Measurements from ENCODE around the gene TBL3. TPM values are rescaled to one million over a fixed set of nuclear protein-coding genes. Genes with fewer than 3 reads are reported as not detected.
"Not testable (repeated sequence)": the region's sequence is repeated elsewhere in the genome, so short reads cannot be mapped to it uniquely, and the experiment has no call there.

Gene TBL3
- polyA plus RNA-seq (ENCODE audit: insufficient read length in 4 of 4), result 10 to 100 TPM; 27.8 to 49.6 (median 41.1) TPM

DNA sequence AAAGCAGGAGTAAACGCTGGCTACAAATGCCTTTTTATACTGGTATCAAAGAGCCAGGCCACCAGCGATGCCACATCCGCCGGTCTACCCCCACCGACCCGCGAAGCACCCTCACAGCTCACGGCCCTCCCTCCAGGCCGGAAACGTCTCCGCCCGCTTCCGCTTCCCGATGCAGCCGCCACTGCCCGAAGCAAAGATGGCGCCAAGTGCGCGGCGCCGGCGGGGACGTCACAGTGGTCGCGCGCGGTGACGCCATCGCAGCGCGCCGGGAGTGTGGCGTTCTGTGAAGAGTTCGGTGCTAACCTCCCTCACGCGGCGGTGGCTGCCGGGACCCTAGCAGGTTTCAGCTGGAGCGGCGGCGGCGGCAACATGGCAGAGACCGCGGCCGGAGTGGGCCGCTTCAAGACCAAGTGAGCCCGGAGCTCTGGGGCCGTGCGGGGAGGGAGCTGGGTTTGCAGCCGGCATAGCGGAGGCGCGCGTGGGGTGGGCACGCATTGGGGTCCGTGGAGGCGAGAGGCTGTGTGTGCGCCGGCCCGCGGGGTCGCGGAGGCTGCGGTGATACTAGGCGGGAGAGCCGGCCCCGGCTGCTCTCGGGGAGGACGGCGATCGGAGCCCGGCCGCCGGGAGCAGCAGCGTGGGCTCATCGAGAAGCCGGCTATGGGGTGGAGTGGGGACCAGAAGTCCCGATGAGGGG is at the start of gene TBL3:
Gene TBL3 (plus strand): TSS at position 258 of the 694 bp plus-strand sequence. CDS start 112 bp downstream, at position 370.
- peak in 3 of 4 donors; percentile 85 to 88 (median 86) for DNase-seq (ENCODE audit: low read depth in 4 of 4, low spot score in 2 of 4)

DNA sequence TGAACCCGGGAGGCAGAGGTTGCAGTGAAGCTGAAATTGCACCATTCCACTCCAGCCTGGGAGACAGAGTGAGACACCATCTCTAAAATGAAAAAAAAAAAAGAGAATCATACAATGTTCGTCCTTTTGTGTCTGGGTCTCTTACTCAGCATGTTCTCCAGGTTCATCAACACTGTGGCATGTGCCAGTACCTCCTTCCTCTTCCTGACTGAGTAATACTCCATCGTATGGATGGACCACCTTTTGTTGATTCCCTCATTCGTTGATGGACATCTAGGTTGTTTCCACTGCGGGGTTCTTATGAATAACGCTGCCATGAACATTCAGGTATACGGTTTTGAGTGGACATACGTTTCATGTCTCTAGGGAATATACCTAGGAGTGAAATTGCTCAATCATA is 49.5 kb upstream of the TBL3 start:
- no peak for DNase-seq (ENCODE audit: low read depth in 4 of 4, low spot score in 2 of 4)

DNA sequence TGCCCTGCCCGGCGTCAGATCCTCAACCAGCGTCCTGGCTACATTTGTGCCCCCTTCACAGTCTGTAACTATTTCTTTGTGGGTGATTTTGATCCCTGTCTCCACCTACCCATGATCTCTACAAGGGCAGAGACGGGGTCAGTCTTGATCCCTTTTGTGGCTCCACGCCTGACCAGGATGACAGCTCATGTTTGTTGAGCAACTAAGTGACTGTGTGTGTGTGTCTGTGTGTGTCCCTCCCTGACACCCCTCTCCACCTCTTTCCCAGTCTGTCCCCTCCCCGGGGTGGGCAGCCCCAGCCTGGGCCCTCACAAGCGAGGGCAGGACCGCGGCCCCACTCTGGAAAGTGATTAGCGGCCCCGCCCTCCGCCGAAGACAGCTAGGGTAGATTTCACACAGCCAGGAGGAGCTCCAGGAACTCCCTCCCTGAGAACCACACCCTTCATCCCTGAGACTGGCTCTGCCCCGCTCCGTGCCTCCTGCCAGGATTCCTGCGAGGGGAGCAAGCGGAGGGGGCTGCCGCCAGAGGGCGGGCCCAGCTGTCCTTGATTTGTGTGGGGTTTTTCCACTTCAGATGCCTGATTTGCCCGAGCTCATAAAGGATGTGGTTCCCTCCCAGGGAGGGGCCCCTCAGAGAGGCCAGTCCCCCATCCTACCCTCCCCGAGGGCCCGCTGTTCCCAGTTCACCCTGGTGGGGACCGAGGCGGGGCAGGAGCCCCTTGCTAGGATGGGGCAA is 48.4 kb upstream of the TBL3 start:
- DNase-seq (ENCODE audit: low read depth in 4 of 4, low spot score in 2 of 4), result no peak

DNA sequence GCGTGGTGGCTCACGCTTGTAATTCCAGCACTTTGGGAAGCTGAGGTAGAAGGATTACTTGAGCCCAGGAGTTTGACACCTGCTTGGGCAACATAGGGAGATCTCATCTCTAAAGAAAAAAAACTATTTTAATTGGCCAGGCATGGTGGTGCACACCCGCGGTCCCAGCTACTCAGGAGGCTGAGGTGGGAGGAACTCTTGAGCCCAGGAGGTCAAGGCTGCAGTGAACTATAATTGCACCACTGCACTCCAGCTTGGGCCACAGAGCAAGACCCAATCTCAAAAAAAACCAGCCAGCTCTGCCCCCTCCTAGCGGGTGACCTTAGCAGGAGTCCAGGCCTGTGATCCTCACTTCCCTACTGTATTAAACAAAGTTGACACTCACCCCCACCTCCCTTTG is 47.8 kb upstream of the TBL3 start:
- DNase-seq (ENCODE audit: low read depth in 4 of 4, low spot score in 2 of 4), result no peak

- DNase-seq (ENCODE audit: low read depth in 4 of 4, low spot score in 2 of 4), result no peak
Measured at GRCh38 chr16:1926271-1926670, 45.6 kb upstream of the TBL3 start.

- DNase-seq (ENCODE audit: low read depth in 4 of 4, low spot score in 2 of 4), result no peak
Measured at GRCh38 chr16:1929105-1929504, 42.7 kb upstream of the TBL3 start.

DNA sequence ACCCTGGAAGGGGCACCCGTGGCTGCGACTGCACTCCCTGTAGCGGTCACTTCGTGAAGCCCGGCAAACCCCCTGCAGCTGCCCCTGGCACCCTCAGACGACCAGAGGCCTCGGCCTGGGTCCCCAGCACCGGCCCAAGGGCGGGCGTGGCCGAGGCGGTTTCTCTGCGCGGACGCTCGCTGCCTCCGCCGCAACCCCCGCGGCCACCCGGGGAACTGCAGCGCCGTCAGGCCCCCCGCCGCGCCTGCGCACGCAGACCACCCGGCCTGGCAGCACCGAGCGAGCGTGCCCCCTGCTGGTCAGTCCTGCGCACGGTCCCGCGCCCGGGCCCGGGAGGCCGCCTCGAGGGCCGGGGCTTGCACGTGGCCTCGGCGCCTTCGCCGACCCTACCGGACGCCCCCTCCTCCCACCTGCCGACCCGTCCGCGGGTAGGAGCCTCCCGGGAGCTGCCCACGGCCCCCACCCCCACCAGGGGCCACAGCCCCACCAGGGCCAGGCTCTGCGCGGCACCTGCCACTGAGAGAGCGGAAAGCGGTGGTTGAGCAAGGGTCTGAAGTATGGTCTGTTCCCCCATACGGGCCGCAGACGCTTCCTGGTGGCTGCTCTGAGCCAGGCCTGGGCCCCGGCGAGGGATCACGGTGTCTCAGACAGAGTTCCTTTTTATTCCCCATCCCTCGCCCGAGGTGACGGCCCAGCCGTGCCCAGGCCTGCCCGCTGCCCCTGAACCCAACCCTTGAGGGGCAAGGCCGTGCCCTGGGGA is 42.1 kb upstream of the TBL3 start:
- DNase-seq (ENCODE audit: low read depth in 4 of 4, low spot score in 2 of 4), result peak in 3 of 4 donors; percentile 64 to 76 (median 71)

GRCh38 chr16:1930338-1930720 is 41.5 kb upstream of the TBL3 start:
- no peak for DNase-seq (ENCODE audit: low read depth in 4 of 4, low spot score in 2 of 4)

DNA sequence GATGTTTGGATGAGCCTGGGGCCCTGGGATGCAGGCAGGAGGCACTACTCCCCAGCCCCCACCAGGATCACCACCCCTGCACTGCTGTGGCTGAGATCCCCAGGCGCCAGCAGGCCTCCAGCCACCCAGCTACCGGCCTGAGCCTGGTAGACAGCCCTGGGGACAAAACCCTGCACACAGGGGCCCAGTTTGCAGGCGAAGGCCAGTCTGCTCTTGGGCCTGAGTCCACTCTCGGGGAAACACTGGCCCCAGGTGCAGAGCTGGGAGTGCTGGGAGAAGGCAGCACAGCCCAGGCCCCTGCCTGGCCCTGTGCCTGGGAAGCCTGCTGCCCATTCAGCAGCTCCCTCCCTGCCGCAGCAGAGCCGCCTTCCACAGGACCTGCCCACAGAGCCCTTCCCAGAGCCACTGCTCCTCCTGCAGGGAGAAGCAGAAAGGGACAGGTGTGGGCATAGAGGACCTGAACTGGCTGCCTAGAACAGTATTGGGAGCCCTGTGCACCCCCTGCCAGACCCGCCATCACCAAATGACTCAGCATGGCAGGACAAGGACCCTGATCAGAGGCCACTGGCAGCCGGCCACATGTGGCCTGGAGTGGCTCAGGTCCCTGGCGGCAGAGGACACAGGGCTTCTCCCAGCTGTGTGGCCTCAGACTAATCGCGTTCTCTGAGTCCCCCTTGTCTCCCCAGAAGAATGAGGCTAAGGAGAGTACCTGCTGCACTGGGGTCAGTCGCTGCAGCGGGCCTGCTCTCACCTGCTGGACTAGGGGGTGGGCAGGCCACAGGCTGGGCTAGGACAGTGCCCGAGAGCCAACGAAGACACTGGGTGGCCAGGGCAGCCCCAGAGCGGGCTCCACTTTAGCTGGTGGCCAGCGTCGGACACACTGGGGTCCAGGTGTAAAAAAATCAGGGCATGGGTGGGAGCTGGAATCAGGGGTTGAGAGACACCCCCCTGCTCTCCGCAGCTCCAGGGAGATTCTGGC is 39.5 kb upstream of the TBL3 start:
- no peak for DNase-seq (ENCODE audit: low read depth in 4 of 4, low spot score in 2 of 4)

DNA sequence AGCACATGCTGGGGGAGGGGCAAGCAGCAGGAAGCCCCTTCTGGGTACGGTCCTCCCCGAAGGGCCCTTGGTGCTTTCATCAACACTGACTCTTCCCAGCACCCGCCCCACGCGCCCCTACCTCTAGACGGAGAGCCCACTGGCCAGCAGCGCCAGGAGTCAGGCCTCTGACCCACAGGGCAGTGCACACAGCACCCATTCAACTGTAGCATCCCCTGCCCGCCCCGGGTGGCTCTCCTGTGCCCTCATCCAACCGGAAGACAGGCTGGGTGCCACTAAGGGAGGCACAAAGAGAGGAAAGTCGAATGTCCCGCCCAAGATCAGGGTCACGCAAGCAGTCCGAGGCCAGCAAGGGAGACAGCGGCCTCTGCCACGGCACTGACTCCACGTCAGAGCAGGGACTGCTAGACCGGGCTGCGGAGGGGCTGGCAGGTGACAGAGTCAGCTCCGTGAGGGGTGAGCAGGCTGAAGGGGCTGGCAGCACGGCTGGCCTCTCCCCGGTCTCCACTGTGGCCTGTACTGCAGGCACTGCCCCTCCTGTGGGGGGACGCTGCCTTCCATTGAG is 38.7 kb upstream of the TBL3 start:
- DNase-seq (ENCODE audit: low read depth in 4 of 4, low spot score in 2 of 4), result no peak

- DNase-seq (ENCODE audit: low read depth in 4 of 4, low spot score in 2 of 4), result no peak
Measured at GRCh38 chr16:1936945-1937479, 34.8 kb upstream of the TBL3 start.

GRCh38 chr16:1938316-1938715 is 33.5 kb upstream of the TBL3 start:
- no peak for DNase-seq (ENCODE audit: low read depth in 4 of 4, low spot score in 2 of 4)

- no peak for DNase-seq (ENCODE audit: low read depth in 4 of 4, low spot score in 2 of 4)
Measured at GRCh38 chr16:1938910-1939309, 32.9 kb upstream of the TBL3 start.

- not testable (repeated sequence) for DNase-seq (ENCODE audit: low read depth in 4 of 4, low spot score in 2 of 4)
Measured at GRCh38 chr16:1939833-1940232, 32.0 kb upstream of the TBL3 start.

DNA sequence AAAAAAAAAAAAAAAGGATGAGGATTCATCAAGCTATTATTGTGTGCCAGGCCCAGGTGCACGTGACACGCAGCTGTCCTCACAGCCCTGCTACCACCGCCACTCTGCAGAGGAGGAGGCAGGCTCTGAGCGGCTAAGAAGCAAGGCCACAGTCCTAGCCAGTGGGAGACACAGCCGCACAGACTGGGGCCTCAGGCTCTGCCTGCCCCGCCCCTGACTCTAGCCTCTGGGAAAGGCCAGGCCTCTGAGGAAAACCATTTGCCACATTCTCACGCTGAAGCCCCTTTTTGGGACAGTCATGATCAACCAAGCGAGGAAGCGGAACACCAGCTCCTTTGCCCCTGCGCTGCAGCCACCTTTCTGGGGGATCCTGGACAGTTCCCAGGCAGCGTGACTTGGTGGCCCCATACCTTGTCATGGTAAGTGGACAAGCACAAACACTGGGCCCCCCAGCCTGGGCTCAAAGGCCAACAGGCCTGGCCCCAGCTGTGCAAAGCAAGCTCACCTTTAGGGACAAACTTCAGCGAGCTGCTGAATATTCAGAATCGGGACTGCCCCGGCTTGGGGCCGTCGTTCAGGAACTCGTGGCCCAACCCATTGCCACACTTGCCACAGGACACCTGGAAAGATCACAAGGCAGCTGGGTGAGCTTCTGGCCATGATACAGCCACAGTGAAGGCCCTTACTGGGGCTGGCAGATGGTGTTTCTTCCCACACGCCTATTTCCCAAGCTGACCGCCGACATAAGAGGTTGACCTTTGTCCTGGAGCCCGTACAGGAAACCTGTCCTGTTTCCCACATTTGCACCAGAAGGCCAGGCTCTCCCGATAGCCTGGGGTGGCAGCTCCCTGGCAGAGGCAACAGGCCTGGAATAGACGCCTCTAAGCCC is 31.3 kb upstream of the TBL3 start:
- DNase-seq (ENCODE audit: low read depth in 4 of 4, low spot score in 2 of 4), result no peak

- no peak for DNase-seq (ENCODE audit: low read depth in 4 of 4, low spot score in 2 of 4)
Measured at GRCh38 chr16:1941162-1942046, 30.4 kb upstream of the TBL3 start.

DNA sequence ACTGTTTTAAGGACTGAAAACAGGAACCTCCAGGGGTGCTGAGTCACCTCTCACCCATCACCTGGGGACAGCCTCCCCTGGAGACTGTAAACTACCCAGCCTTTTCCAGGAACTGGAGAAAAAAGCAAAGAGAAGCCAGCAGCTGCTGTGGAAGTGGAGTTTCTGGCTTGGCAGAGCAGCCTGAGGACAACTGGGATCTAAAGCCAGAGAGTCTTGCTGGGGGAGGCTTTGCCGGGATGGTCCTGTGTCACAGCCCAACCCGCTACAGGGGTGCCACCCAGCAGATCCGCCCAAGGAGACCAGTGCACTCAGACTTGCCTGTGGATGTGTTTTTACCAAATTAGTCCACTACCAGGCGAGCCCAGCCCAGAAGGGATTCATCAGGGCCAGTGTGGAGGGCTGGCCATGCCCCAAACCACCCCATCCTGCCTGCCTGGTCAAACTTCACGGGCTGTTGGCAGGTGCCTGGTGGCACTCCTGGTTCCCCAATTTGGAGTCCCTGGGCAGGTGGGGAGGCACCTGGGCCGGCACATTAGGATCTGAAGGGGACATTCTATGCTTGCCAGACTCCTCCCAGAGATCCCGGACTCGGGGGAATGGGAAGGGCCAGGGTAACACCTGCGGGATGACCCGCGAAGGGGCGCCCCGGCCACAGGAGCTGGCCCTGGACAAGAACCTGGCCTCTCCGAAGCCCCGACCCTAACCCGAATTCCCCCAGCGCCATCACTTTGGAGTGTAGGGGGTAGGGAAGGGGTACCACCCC is 29.6 kb upstream of the TBL3 start:
- no peak for DNase-seq (ENCODE audit: low read depth in 4 of 4, low spot score in 2 of 4)

Measured in left renal cortex interstitium (tissue), 4 donors.